Loucy (cell line): ENCODE results near the gene AGXT.

Source experiments
- CTCF ChIP-seq: fragments of 200-600 bp; sonication (generic); conservative IDR thresholded peaks from 2 replicates; pipeline ENCODE4 v1.5.1; 2014; ENCODE audit warnings: mild to moderate bottlenecking, antibody characterized with exemption, low read length
- EZH2phosphoT487 ChIP-seq: fragments of 200-600 bp; IDR thresholded peaks from 2 replicates; pipeline ENCODE4 v1.6.1; 2018; ENCODE audit warnings: antibody characterized with exemption, mild to moderate bottlenecking, moderate library complexity, borderline replicate concordance

- TF ChIP-seq CTCF (no peak), EZH2phosphoT487 (no peak)
Observed at GRCh38 chr2:240857039-240858008, 11.3 kb upstream of the AGXT start.
